K562 (cell line): ENCODE results near the gene GPR83. TPM values are rescaled to one million over a fixed set of nuclear protein-coding genes. Genes with fewer than 3 reads are reported as not detected.

ENCODE experiments used
- ATAC-seq: fragments of 200-7000 bp; cut with Tn5 transposase; 3 replicates; pipeline ENCODE4 v1.9.1; 2020; ENCODE audit warnings: moderate library complexity
- BruUV-seq: library from RNA; stranded (reverse); fragments of 400-500 nt; replicated peaks from 2 replicates; lab custom pipeline; 2021; lab: Mats Ljungman, UMichigan
- CTCF ChIA-PET: fragments of 300-600 bp; formaldehyde crosslinking; extraction: SDS; loops from one replicate; lab custom pipeline; 2021; ENCODE audit warnings: low intra/inter-chr PET ratio; lab: Yijun Ruan, JAX
- POLR2A ChIA-PET: fragments of 300-600, 350-650 bp; sonication (Branson Sonifier 250); formaldehyde crosslinking; extraction: SDS; loops from one replicate; lab custom pipeline; 2021; ENCODE audit warnings: antibody characterized with exemption, inconsistent platforms; lab: Yijun Ruan, JAX
- DNase-seq, 4 experiments: peaks; one replicate each; pipeline versions ENCODE4 v3.0.0 to v3.0.0-alpha.2; 2011 to 2018; ENCODE audit warnings: low spot score in 3 of 4, mixed read lengths in 3 of 4; ENCODE audit errors: extremely low read depth in 1 of 4
- FAIRE-seq: peaks from 2 replicates; lab custom pipeline; 2011; peaks lifted over from hg19 to GRCh38; lab: Jason Lieb, UNC
- H2AFZ ChIP-seq: 2 replicates; pipeline ENCODE4 v1.6.0; 2011; ENCODE audit warnings: low read depth, low read length, control low read depth, inconsistent platforms
- H3K27ac ChIP-seq: fragments of 200-600 bp; 3 replicates; pipeline ENCODE4 v1.8.0; 2011; ENCODE audit warnings: low read depth, mild to moderate bottlenecking, control low read depth, inconsistent platforms, low read length, moderate library complexity, mixed read lengths; ENCODE audit errors: extremely low read depth
- H3K27me3 ChIP-seq, 2 experiments: fragments of 300-600 bp in 1 of 2; 2 replicates in 1 of 2; 3 replicates in 1 of 2; pipeline versions ENCODE4 v1.6.0 to v1.8.0; 2011; ENCODE audit warnings: inconsistent platforms in 2 of 2, low read length in 2 of 2, mild to moderate bottlenecking in 1 of 2, mixed read lengths in 1 of 2, moderate library complexity in 1 of 2; ENCODE audit not compliant: control insufficient read depth in 2 of 2, insufficient read depth in 2 of 2
- H3K36me3 ChIP-seq: fragments of 300-600 bp; 3 replicates; pipeline ENCODE4 v1.8.0; 2011; ENCODE audit warnings: mild to moderate bottlenecking, low read length, inconsistent platforms; ENCODE audit not compliant: control insufficient read depth, insufficient read depth
- H3K4me1 ChIP-seq, 2 experiments: fragments of 200-600 bp in 1 of 2; replicated peaks in 1 of 2; 2 replicates in 1 of 2; 3 replicates in 1 of 2; pipeline versions ENCODE4 v1.5.1 to v1.8.0; 2011; ENCODE audit warnings: inconsistent platforms in 2 of 2, low read length in 2 of 2, mild to moderate bottlenecking in 1 of 2, mixed read lengths in 1 of 2, moderate library complexity in 1 of 2; ENCODE audit not compliant: control insufficient read depth in 2 of 2, insufficient read depth in 2 of 2
- H3K4me2 ChIP-seq: 2 replicates; pipeline ENCODE4 v1.6.1; 2011; ENCODE audit warnings: low read length, control low read depth, inconsistent platforms, mixed read lengths; ENCODE audit not compliant: insufficient read depth
- H3K4me3 ChIP-seq: fragments of 200-600 bp; sonication (generic), shearing (Covaris generic); 2 replicates; pipeline ENCODE4 v1.5.1; 2016; ENCODE audit warnings: control low read depth, inconsistent platforms
- H3K79me2 ChIP-seq: fragments of 200-600 bp; 3 replicates; pipeline ENCODE4 v1.8.0; 2011; ENCODE audit warnings: low read length, inconsistent platforms; ENCODE audit not compliant: control insufficient read depth, insufficient read depth
- H3K9ac ChIP-seq, 2 experiments: 2 replicates each; pipeline versions ENCODE4 v1.6.0 to v1.6.1; 2011; ENCODE audit warnings: low read depth in 2 of 2, low read length in 2 of 2, control low read depth in 1 of 2, inconsistent platforms in 1 of 2, mild to moderate bottlenecking in 1 of 2, mixed read lengths in 1 of 2; ENCODE audit not compliant: insufficient read depth in 1 of 2
- H3K9me1 ChIP-seq: one replicate; pipeline ENCODE4 v1.6.0; 2011; ENCODE audit warnings: inconsistent platforms, mild to moderate bottlenecking, low read length, moderate library complexity; ENCODE audit not compliant: control insufficient read depth, insufficient read depth
- H3K9me3 ChIP-seq: replicated peaks from 2 replicates; pipeline ENCODE4 v1.5.1; 2011; ENCODE audit warnings: low read depth, low read length, inconsistent platforms; ENCODE audit not compliant: control insufficient read depth, insufficient read depth
- H4K20me1 ChIP-seq: replicated peaks from 2 replicates; pipeline ENCODE4 v1.6.1; 2011; ENCODE audit warnings: low read length, inconsistent platforms, mixed read lengths; ENCODE audit not compliant: control insufficient read depth, insufficient read depth
- CHD4 ChIP-seq: fragments of 200-600 bp; sonication (generic); IDR thresholded peaks from 3 replicates; pipeline ENCODE4 v1.6.1; 2012; ENCODE audit warnings: low read depth, mild to moderate bottlenecking, mixed read lengths, low read length, inconsistent platforms; ENCODE audit not compliant: insufficient read depth, insufficient replicate concordance, poor library complexity, severe bottlenecking
- GABPB2 ChIP-seq: fragments of 250-450 bp; sonication (Bioruptor Pico); conservative IDR thresholded peaks from 2 replicates; pipeline ENCODE4 v1.5.1; 2021; ENCODE audit warnings: mild to moderate bottlenecking
- KDM2B ChIP-seq: fragments of 250-450 bp; sonication (Bioruptor Pico); IDR thresholded peaks from 2 replicates; pipeline ENCODE4 v1.8.0; 2021; ENCODE audit warnings: mild to moderate bottlenecking, moderate library complexity
- ZNF76 ChIP-seq: fragments of 250-450 bp; sonication (Bioruptor Pico); IDR thresholded peaks from 2 replicates; pipeline ENCODE4 v1.4.0; 2020; ENCODE audit warnings: mild to moderate bottlenecking, moderate library complexity, borderline replicate concordance
- WGBS: fragments of 100-300 bp; shearing (Covaris generic); methylation state at CpG from one replicate; pipeline ENCODE4 v1.1.6; 2016; ENCODE audit warnings: low coverage, mixed read lengths; ENCODE audit not compliant: insufficient coverage; ENCODE audit errors: missing lambda C conversion rate; 5-methylcytosine and 5-hydroxymethylcytosine counted together
- in situ Hi-C: fragments of 300-500 bp; cut with MboI; formaldehyde crosslinking; loops from 4 replicates; pipeline ENCODE4 v1.15.0; 2018; ENCODE audit warnings: inconsistent platforms, mixed read lengths
- intact Hi-C: fragments of 100-400 bp; cut with micrococcal nuclease; formaldehyde crosslinking; loops from 2 replicates; pipeline ENCODE4 v1.14.2; 2022
- polyA plus RNA-seq, 8 experiments: library from polyadenylated mRNA; depleted of rRNA in 4 of 8; stranded (reverse) in 5 of 8; unstranded in 3 of 8; fragments of >200 nt; fragmentation: Nextera tagmentation in 2 of 8; fragmentation: Illumina TruSeq in 1 of 8; extraction: Ambion mirVana in 2 of 8; extraction: Trizol in 1 of 8; gene quantifications; 2 replicates each; pipeline versions ENCODE4 v1.2.1 to v1.2.3, GENCODE V29; 2011 to 2014; ENCODE audit warnings: inconsistent platforms in 1 of 8, missing spikeins in 1 of 8
- total RNA-seq, 7 experiments: library from RNA; depleted of rRNA in 6 of 7; stranded (reverse); fragments of >200 nt in 6 of 7; fragmentation: Illumina TruSeq in 2 of 7; extraction: Trizol in 2 of 7; gene quantifications; 2 replicates each; pipeline versions ENCODE4 v1.2.1 to v1.2.3, GENCODE V29; 2011 to 2021; ENCODE audit warnings: low replicate concordance in 1 of 7
- TF ChIP-seq, protein P1 (sequence below): sonication (generic); formaldehyde crosslinking; IDR thresholded peaks from 2 replicates; pipeline ENCODE4 v1.8.1; 2022; ENCODE audit warnings: missing genetic modification reagents

GPR83 gene
- total and polyA plus RNA-seq, 9 of the 15 experiments (the other 6 are each of a cell fraction or from before 2014, with no cell fraction given), result 0.03 to 0.13 (median 0.08) TPM; not detected in 2

- ChIA-PET POLR2A (no interaction called here), CTCF (no interaction called here)
- no peak overlapping the region for H3K9ac ChIP-seq
- FAIRE-seq (no peak), DNase-seq (no peak), ATAC-seq (no peak)
- H3K27ac ChIP-seq, result no peak overlapping the region
- no TSS peak for BruUV-seq
- TF ChIP-seq CHD4 (no peak), KDM2B (CRISPR knock-in tag) (no peak), ZNF76 (CRISPR knock-in tag) (no peak), GABPB2 (CRISPR knock-in tag) (no peak)
- TF ChIP-seq, protein P1, sequence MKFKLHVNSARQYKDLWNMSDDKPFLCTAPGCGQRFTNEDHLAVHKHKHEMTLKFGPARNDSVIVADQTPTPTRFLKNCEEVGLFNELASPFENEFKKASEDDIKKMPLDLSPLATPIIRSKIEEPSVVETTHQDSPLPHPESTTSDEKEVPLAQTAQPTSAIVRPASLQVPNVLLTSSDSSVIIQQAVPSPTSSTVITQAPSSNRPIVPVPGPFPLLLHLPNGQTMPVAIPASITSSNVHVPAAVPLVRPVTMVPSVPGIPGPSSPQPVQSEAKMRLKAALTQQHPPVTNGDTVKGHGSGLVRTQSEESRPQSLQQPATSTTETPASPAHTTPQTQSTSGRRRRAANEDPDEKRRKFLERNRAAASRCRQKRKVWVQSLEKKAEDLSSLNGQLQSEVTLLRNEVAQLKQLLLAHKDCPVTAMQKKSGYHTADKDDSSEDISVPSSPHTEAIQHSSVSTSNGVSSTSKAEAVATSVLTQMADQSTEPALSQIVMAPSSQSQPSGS (CRISPR knock-in tag), result no peak
- H3K9me3 ChIP-seq, result no peaks in the 10 kb centered on the region
- H3K4me1 ChIP-seq, result no peaks in the 10 kb centered on the region
- WGBS, result 90% methylated on average over 1 of the region's 1 CpG
- H3K36me3 ChIP-seq, result peaks cover 36% of the 10 kb centered on the region
- H3K79me2 ChIP-seq, result no peaks in the 10 kb centered on the region
- H3K27me3 ChIP-seq, result no peaks in the 10 kb centered on the region
- no peak overlapping the region for H2AFZ ChIP-seq
- no peaks in the 10 kb centered on the region for H4K20me1 ChIP-seq
- in situ Hi-C loops, result no loop called here
- H3K9me1 ChIP-seq, result no peaks in the 10 kb centered on the region
- H3K4me2 ChIP-seq, result no peak overlapping the region
- intact Hi-C loops, result no loop called here
- H3K4me3 ChIP-seq, result no peak overlapping the region
Measured at GRCh38 chr11:94449029-94449428, 47.8 kb upstream of the GPR83 start.
